T-helper 1 cell treated with Interleukin-12 subunit alpha and Interleukin-12 subunit beta and Interleukin-4 antibody, amounts not matched to agents 30 ng/mL and 1 ng/mL, for 36 hours (primary cell): ENCODE measurements around the gene ARHGAP9. TPM values are rescaled to one million over a fixed set of nuclear protein-coding genes. Genes with fewer than 3 reads are reported as not detected.

ENCODE experiments used
- intact Hi-C: fragments of 100-400 bp; cut with micrococcal nuclease; formaldehyde crosslinking; loops from one replicate; pipeline ENCODE4 v1.15.1; 2024
- total RNA-seq: library from RNA; stranded (reverse); gene quantifications from 2 replicates; pipeline ENCODE4 v1.2.3, GENCODE V29; 2022

The ARHGAP9 gene
- total RNA-seq, 1 donor from 2014 or later: 190 TPM

- intact Hi-C loops: loop anchor here (5.0 kb wide), 2 partner anchors 147 to 788 kb away; partner anchors contain the start of gene PTGES3
Observed at GRCh38 chr12:57474862-57475261, 4.8 kb downstream of the ARHGAP9 start.

- intact Hi-C loops: no loop called here
Observed at GRCh38 chr12:57474430-57474829, 5.2 kb downstream of the ARHGAP9 start.

GRCh38 chr12:57473886-57474285, 5.8 kb downstream of the ARHGAP9 start:
- intact Hi-C loops: no loop called here

- intact Hi-C loops: no loop called here
Observed at GRCh38 chr12:57473392-57473791, 6.3 kb downstream of the ARHGAP9 start.

- intact Hi-C loops: no loop called here
Observed at GRCh38 chr12:57472391-57472790, 7.3 kb downstream of the ARHGAP9 start.

GRCh38 chr12:57471661-57472060, 8.0 kb downstream of the ARHGAP9 start:
- intact Hi-C loops: no loop called here

- intact Hi-C loops: no loop called here
Observed at GRCh38 chr12:57470970-57471656, 8.6 kb downstream of the ARHGAP9 start.

GRCh38 chr12:57470286-57470969, 9.2 kb downstream of the ARHGAP9 start:
- intact Hi-C loops: no loop called here

- intact Hi-C loops: no loop called here
Observed at GRCh38 chr12:57469296-57470164, 10.1 kb downstream of the ARHGAP9 start.

- intact Hi-C loops: no loop called here
Observed at GRCh38 chr12:57467915-57468314, 11.8 kb downstream of the ARHGAP9 start.

GRCh38 chr12:57467212-57467874, 12.3 kb downstream of the ARHGAP9 start:
- intact Hi-C loops: no loop called here

- intact Hi-C loops: no loop called here
Observed at GRCh38 chr12:57465747-57466505, 13.7 kb downstream of the ARHGAP9 start.

GRCh38 chr12:57465030-57465746, 14.5 kb downstream of the ARHGAP9 start:
- intact Hi-C loops: no loop called here

GRCh38 chr12:57464569-57464968, 15.1 kb downstream of the ARHGAP9 start:
- intact Hi-C loops: no loop called here

- intact Hi-C loops: loop anchor here (1.0 to 2.0 kb wide), 2 partner anchors 248 to 384 kb away; no protein-coding TSS in a partner anchor
Observed at GRCh38 chr12:57462912-57463253, 16.8 kb downstream of the ARHGAP9 start.

GRCh38 chr12:57462251-57462911, 17.3 kb downstream of the ARHGAP9 start:
- intact Hi-C loops: loop anchor here (1.0 to 2.0 kb wide), 2 partner anchors 248 to 383 kb away; no protein-coding TSS in a partner anchor

- intact Hi-C loops: loop anchor here (1.0 to 2.0 kb wide), 2 partner anchors 247 to 383 kb away; no protein-coding TSS in a partner anchor
Observed at GRCh38 chr12:57461917-57462250, 17.8 kb downstream of the ARHGAP9 start.

- intact Hi-C loops: no loop called here
Observed at GRCh38 chr12:57461276-57461916, 18.3 kb downstream of the ARHGAP9 start.

GRCh38 chr12:57460841-57461275, 18.8 kb downstream of the ARHGAP9 start:
- intact Hi-C loops: no loop called here
